ENCODE measurements around the gene WDR46.
A peak's percentile ranks its signal among the peaks of the same experiment; 100 is the strongest.
"Not testable (repeated sequence)": the region's sequence is repeated elsewhere in the genome, so short reads cannot be mapped to it uniquely, and the experiment has no call there.

WDR46 gene

DNA sequence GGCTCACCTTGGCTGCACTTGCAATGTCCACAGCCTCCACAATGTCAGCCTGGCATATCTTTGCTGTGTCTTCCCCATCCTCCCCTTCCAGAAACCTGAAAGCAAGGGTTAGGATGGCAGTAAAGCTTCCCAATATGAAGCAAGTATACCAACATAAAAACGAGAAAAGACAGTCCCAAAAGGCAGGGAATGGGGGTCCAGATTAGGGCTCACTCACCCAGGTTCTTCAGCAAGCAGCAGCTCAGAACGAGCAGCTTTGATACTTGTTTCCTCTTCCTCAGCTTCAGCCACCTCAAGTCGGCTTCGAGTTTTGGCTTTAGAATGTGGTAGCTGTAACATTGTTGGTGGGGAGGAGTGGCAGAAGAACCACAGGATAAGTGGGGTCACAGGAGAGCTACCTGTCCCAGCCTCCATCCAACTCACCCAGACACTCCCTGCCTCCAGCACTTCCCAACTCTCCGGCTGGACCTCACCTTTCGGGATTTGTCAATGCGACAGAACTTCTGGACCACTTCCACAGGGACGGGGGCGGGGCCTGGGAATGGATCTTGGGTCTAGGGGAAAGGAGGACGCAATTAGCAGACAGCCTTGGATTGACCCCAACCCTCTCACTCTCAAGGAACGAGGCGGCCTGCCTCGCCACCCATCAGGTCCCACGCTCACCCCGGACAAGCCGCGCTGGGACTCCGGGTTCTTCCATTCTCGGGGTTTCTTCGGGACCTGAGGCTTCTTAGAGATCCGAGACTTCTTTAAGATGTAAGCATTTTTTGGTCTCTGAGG, 708 bp downstream of the WDR46 start:
- DNase-seq (ENCODE audit: low read depth): no peak

DNA sequence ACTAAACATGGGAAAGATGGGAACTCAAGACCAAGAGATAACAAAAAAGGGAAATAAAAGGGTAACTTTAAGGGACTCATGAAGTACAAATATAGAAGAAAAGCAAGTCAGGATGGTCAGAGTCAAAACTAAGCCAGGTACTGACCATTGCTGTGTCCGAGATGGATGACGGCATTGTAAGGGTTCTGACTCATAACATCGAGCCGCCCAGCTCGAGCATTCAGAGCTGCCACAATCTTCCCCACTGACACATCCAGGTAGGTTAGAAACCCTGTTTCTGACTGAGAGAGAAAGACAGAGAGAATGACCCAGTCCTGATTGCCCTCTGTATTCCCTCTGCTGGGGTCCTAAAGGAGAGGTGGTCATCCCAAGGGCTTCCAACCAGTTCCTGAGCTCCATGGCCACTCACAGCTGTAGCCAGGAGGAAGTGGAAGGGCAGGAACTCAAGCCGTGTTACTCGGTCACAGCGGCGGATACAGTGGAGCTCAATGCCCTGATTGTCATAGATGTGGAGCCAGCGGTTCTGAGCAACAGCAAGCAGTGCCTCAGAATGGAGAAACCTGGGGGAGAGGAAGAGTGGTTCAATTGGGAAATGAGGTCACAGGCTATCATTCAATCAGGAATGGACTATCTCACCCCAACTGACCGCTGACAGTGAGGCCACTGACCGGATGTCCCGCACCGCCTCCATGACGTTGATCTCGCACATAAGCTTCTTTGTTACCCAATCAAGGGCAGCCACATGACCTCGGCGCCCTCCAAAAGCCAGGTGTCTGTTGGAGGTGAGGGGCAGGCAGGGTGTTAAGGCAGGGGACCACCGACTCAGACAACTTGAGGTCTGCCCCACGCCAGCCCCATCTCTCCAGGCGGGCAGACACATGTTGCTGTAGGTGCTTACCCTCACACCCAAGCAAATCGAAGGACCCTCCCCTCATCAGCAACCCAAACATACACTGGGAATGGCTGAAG, 1.8 kb downstream of the WDR46 start:
- DNase-seq (ENCODE audit: low read depth): no peak

DNA sequence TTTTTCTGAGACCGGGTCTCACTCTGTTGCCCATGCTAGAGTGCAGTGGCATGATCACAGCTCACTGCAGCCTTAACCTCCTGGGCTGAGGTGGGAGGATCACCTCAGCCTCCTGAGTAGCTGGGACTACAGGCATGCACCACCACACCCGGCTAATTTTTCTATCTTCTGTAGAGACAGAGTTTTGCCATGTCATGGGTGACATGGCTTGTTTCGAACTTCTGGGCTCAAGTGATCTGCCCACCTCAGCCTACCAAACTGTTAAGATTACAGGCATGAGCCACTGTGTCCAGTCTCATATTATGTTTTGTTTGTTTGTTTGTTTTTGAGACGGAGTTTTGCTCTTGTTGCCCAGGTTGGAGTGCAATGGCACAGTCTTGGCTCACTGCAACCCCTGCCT, 3.8 kb downstream of the WDR46 start:
- not testable (repeated sequence) for DNase-seq (ENCODE audit: low read depth)

DNA sequence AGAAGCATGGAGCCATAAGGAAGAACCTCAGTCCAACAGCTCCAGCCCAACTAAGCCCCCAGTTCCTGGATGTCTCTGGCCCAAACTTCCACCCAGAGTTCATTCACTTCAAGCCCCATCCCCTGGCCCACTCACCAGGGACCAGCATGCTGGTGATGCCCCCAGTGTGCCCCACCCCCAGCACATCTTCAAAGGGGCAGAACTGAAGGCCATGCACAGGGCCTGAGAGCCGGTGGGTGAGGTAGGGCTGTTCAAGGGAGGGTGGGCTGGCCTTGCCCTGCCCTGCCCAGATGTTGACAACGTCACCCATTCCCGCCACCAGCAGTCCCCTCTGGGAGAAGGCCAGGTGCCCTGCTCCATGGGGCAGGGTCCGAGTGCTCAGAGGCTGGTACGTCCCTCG, 8.5 kb downstream of the WDR46 start:
- DNase-seq (ENCODE audit: low read depth): no peak

DNA sequence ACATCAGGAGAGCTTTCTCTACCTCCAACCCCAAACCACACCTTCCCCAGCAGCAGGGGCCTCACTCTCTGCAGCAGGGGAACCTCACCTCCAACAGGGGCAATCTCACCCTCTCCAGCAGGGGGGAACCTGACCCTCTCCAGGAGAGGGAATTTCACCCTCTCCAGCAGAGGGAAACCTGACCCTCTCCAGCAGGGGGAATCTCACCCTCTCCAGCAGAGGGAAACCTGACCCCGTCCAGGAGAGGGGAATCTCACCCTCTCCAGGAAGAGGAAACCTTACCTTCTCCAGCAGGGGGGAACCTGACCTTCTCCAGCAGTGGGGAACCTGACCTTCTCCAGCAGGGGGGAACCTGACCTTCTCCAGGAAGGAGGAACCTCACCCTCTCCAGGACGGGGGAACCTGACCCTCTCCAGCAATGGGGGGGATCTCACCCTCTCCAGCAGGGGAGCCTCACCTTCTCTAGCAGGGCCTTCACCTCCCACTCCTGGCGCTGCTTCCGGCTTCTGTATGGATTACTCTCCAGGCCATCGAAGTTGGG, 9.0 kb downstream of the WDR46 start:
- no peak for DNase-seq (ENCODE audit: low read depth)

DNA sequence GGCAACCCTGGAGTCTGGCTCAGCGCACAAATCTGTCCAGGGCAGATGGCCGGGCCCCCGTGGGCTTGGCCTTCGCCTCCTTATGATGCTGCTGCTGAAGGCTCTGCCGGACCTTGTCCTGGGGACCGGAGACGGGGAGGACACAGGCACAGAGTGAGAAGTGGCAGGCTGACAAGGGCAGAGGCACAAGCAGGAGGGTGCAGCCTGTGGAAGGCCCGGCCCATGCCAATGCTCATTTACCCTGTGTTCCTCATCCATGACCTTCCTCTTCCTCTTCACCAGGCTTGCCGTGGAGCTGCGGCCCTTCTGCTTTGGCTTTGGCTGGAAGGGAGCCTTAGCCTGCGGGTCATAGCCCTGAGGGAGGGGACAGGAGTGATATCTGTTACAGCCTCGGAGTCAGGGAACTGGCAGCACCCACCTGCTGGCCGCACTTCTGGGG, 9.8 kb downstream of the WDR46 start:
- DNase-seq (ENCODE audit: low read depth): no peak

DNA sequence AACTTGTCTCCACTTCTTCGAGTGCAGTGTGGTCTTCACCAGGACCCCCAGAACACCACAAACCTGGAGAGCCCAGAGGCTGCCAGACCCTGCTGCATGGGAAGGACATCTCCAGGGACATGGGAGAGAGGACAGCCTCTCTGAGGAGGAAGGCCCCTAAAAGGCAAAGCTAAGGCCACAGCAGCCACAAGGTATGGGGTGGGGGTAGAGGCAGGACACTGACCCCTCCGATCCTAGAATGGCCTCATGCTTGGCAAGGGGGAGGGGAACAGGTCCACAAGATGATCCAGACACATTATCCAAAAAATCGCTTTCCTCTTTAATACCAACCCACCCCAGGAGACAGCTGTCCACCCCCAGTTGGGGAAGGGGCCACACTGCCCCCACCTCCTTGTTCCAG, 10.2 kb downstream of the WDR46 start:
- DNase-seq (ENCODE audit: low read depth): no peak

DNA sequence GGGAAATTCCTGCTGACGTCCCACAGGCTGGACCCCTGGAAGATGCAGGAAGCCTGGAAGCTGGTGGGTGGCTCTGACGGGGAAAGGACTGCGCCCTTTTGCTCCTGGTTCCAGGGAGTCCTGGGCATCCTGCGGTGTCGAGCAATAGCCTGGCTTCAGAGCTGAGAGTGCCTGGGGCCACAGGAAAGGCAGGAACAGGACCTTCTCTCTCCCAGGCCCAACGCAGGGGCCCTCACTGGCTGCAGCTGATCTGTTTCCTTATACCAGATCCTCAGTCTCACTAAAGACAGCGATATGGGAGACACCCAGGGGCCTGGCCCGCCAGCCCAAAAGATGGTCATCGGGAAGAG, 10.7 kb downstream of the WDR46 start:
- DNase-seq (ENCODE audit: low read depth): no peak

DNA sequence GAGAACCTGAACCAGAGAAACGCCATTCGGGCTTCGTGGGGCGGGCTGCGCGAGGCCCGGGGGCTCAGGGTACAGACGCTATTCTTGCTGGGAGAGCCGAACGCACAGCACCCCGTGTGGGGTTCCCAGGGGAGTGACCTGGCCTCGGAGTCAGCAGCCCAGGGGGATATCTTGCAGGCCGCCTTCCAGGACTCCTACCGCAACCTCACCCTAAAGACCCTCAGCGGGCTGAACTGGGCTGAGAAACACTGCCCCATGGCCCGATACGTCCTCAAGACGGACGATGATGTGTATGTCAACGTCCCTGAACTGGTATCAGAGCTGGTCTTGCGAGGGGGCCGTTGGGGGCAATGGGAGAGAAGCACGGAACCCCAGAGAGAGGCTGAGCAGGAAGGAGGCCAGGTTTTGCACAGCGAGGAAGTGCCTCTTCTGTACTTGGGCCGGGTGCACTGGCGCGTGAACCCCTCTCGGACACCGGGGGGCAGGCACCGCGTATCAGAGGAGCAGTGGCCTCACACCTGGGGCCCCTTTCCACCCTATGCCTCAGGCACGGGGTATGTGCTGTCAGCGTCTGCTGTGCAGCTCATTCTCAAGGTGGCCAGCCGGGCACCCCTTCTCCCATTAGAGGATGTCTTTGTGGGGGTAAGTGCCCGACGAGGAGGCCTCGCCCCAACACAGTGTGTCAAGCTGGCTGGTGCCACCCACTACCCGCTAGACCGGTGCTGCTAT, 11.2 kb downstream of the WDR46 start:
- no peak for DNase-seq (ENCODE audit: low read depth)

DNA sequence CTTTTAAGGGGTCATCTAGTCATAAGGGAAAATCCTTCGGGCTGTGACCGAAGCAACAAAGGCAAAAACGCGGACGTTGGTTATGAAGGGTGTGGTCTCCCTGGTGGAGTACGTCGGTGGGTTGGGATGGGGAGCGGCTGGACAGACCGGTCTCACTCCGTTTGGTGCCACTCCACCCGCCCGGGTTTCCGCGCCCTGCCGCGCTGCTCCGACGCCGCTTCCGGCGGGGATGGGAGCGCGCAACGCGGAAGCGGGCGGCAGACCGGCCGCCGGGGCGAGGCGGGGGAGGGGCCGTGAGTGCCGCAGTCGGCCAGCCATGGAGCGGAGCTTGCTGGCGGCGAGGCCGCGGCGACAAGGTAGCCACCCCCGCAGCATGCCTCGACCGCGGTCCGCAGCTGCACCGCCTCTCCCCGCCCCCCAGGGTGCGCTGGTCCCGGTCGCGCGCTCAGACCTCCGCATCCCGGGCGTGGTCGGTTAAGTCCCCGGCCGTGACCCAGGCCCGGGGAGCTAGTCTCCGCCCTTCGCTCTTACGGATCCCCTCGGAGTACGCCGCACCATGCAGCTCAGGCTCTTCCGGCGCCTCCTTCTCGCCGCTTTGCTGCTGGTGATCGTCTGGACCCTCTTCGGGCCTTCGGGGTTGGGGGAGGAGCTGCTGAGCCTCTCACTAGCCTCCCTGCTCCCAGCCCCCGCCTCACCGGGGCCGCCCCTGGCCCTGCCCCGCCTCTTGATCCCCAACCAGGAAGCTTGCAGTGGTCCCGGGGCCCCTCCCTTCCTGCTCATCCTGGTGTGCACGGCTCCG, 12.0 kb downstream of the WDR46 start, which contains the start of gene B3GALT4:
Gene B3GALT4 (plus strand): TSS at position 260 of the 799 bp plus-strand sequence. CDS start 297 bp downstream, at position 557.
- DNase-seq (ENCODE audit: low read depth): peak; percentile 54

DNA sequence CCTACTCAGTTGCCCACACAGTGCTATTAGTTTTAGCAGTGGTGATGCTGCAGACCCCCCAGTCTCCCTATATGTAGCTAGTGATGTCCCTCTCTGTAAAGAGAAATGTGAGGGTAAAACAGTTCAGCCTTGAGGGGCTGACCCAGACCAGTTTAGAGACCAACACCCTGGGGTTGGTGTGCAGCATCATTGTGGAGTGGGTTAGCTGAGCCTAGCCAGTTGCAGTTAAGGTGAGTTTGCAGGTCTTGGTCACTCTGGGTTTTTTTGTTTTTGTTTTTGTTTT, 12.5 kb downstream of the WDR46 start:
- DNase-seq (ENCODE audit: low read depth): no peak

DNA sequence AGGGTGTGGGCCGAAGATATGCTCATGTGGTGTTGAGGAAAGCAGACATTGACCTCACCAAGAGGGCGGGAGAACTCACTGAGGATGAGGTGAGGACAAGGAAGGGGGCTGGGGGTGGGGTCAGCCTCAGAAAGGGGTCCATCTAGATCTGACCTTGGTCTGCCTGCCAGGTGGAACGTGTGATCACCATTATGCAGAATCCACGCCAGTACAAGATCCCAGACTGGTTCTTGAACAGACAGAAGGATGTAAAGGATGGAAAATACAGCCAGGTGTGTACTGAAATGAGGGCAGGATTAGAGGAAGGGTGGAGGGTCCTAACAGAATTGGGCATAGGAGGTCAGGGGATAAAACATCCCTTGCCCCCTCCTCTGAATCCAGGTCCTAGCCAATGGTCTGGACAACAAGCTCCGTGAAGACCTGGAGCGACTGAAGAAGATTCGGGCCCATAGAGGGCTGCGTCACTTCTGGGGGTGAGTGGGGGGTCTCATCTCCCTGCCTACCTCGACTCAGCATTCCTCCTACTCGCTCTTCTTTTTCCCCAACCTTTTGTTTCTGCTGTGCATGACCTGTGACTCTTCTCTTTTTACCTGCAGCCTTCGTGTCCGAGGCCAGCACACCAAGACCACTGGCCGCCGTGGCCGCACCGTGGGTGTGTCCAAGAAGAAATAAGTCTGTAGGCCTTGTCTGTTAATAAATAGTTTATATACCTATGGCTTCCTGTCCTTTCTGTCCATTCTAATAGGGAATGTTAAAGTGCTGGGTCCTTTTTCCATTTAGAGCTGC, 13.1 kb downstream of the WDR46 start:
- not testable (repeated sequence) for DNase-seq (ENCODE audit: low read depth)

DNA sequence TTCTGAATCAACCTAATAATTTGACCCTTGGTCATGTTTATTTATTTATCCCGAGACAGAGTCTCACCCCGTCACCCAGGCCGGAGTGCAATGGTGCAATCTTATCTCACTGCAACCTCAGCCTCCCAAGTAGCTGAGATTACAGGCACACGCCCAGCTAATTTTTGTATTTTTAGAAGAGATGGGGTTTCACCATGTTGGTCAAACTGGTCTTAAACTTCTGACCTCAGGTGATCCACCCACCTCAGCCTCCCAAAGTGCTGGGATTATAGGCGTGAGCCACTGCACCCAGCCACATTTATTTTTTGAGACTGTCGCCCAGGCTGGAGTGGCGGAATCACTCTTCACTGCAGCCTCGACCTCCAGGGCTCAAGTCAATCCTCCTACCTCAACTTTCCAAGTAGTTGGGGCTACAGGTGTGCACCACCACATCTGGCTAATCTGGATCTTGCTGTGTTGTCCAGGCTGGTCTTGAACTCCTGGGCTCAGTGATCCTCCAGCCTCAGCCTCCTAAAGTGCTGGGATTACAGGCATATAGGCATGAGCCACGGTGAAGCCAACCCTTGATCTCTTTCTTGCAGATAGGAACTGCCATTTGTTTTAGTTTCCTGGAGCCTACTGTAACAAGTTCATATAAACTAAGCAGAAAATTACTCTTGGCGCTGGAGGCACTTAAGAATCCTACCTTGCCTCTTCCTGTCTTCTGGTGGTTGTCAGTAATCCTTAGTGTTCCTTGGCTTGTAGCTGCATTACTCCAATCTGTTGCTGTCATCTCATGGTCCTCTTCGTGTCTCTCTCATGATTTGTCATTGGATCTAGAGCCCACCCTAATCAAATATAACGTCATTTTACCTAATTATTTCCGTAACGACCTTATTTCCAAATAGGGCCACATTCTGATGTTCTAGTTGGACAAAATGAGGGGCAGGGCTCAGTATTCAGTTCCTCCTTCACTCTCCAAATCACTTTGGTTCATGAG, 14.8 kb downstream of the WDR46 start:
- no peak for DNase-seq (ENCODE audit: low read depth)

DNA sequence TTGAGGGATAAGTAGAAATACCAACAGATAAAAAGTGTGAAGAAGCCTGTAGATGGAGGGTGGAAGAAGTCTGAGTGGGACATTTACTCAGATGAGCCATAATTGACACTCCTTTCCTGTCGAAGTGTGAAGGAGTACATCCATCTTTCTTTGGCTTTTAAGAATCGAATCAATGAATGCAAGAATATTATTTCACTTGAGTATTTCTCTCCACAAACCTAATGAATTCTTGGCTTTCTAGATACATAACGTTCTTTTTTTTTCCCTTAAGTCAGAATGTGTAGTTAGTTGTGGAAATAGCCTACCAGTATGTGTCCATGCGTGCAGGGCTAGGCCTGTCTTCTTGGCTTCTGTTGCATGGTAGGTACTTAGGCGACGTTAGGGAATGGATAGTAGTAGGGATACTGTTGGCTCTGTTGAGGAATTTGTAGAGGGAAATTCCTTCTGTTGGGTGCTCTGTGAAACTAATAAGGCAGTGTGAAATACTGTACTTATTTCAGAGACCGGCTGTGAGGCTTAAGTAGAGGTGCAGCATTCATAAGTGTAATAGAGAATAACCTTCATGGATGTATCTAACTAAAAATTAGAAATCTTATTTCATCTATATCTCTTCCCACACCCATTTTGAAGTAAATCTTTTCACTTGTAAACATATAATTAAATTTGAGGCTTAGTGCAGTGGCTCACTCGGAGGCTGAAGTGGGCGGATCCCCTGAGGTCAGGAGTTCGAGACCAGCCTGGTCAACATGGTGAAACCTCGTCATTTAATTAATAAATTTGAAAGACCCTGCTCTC, 15.7 kb downstream of the WDR46 start:
- DNase-seq (ENCODE audit: low read depth): no peak

DNA sequence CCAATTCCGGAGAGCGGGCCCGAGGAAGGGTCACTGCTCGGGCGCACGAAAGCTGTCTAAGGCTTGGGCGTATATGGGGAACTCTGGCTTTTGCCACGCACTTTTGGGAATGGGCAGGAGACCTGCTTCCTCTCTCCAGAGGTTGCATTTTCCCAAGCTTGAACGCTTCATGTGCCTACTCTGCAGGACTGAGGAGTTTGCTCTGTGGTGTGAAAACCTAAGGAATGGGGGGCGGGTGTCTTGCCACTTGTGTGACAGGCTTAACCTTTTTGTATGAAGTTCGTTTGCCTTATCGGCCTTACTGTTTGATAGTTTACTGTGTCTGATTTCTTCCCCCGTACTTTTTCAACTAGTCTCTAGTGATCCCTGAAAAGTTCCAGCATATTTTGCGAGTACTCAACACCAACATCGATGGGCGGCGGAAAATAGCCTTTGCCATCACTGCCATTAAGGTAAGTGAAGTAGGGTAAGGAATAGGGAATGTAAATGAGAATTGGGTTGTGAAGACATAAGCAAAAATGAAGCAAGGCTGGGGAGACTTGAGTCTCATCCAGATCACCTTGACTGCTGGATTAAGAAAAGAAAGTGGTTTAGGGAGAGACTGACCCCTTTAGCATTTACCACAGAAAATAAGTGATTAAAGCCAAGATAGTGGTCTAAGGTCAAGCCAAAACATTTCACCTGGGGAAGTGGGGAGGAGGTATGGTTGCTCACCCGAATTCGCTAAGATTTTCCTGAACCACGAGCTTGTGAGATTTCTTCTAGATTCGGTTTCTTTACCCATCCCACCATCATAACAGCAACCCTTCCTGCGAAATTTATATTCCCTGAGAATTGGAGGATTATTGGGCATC, 16.5 kb downstream of the WDR46 start:
- DNase-seq (ENCODE audit: low read depth): no peak

DNA sequence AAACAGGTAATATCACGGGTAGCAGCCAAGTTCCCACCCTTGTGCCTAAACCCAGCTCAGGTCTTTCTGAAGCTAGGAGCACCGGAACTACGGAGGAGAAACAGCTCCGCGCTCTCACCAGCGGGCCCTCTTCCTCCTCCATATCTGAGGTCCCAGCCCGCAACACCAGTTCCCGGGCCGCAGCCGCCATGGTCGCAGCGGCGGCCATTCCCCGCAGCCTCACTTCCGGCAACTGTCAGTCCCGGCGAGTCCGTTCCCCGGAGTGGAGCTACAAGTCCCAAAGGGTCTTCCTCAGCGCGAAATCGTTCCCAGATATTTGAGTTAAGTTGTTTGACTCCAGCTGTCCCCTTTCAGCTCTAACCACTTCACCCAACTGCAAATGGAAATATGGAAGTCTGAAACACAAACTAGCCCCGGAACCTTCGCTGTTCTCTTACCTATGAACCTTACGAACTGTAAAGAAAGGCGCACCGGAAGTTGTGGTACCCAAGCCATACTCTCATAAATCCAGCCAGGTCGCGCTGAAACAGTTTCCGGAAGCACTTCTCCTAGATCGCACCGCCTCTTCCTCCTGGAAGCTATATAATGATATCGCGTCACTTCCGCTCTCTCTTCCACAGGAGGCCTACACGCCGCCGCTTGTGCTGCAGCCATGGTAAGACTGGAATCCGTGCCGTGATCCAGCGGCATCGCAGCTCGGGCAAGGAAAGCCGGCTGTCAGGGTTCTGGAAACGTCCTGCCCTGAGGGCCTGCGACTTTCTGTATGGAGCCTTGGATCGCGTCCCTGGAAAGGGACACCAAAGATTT, 17.4 kb downstream of the WDR46 start, which contains the start of the genes RPS18 and VPS52:
Gene RPS18 (plus strand): TSS at position 608 of the 807 bp plus-strand sequence. CDS start 45 bp downstream, at position 653.
Gene VPS52 (minus strand): TSS at position 409 of the 807 bp plus-strand sequence. CDS start 201 bp downstream, at position 208.
- DNase-seq (ENCODE audit: low read depth): peak; percentile 65

DNA sequence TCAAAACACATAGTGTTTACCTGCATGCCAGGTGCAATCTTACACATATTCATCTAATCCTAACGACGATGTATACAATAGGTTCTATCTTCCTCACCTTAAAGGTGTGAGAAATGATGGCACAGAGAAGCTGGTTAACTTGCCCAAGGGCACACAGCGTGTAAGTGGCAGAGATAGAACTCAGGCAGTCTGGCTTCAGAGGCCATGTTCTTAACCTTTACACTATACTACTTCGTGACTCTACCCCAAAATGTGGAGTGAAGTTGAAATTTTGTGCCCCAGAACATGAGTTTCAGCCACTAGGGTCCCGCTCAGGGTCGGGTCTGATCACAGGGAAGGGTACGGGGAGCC, 17.9 kb downstream of the WDR46 start:
- no peak for DNase-seq (ENCODE audit: low read depth)

Data from stimulated activated CD8-positive, alpha-beta memory T cell treated with anti-CD3 and anti-CD28 coated beads, Interleukin-7, amount 100 ng/mL, for 24 hours (primary cell).